Pulmonary artery endothelial cell (primary cell): ENCODE measurements around the gene TBC1D4. TPM values are rescaled to one million over a fixed set of nuclear protein-coding genes. Genes with fewer than 3 reads are reported as not detected.

Experiments used
- DNase-seq: peaks from one replicate; pipeline ENCODE4 v3.0.0-alpha.2; 2011; ENCODE audit warnings: low read depth, low spot score
- total RNA-seq: library from RNA; depleted of rRNA; stranded (reverse); fragments of >200 nt; gene quantifications from 2 replicates; pipeline ENCODE4 v1.2.3, GENCODE V29; 2014

TBC1D4 gene
- total RNA-seq, 1 donor from 2014 or later, result 55.6 TPM

GRCh38 chr13:75418186-75418843 is 63.7 kb downstream of the TBC1D4 start:
- DNase-seq, result no peak

- DNase-seq, result no peak
These were observed 64.3 kb downstream of the TBC1D4 start for GRCh38 chr13:75417656-75418055.

GRCh38 chr13:75417012-75417384 is 65.0 kb downstream of the TBC1D4 start:
- DNase-seq, result no peak

GRCh38 chr13:75416327-75417011 is 65.5 kb downstream of the TBC1D4 start:
- DNase-seq, result no peak

GRCh38 chr13:75415694-75416093 is 66.3 kb downstream of the TBC1D4 start:
- no peak for DNase-seq

GRCh38 chr13:75415171-75415570 is 66.8 kb downstream of the TBC1D4 start:
- DNase-seq, result no peak

GRCh38 chr13:75414036-75414827 is 67.7 kb downstream of the TBC1D4 start:
- DNase-seq, result no peak

GRCh38 chr13:75411924-75412537 is 69.9 kb downstream of the TBC1D4 start:
- no peak for DNase-seq

GRCh38 chr13:75410207-75410606 is 71.8 kb downstream of the TBC1D4 start:
- DNase-seq, result no peak

- DNase-seq, result no peak
These were observed 74.0 kb downstream of the TBC1D4 start for GRCh38 chr13:75407998-75408397.

GRCh38 chr13:75407473-75407872 is 74.5 kb downstream of the TBC1D4 start:
- no peak for DNase-seq

GRCh38 chr13:75405976-75406703 is 75.8 kb downstream of the TBC1D4 start:
- DNase-seq, result no peak

GRCh38 chr13:75404726-75405125 is 77.2 kb downstream of the TBC1D4 start:
- no peak for DNase-seq

- no peak for DNase-seq
These were observed 79.2 kb downstream of the TBC1D4 start for GRCh38 chr13:75402787-75403186.

- no peak for DNase-seq
These were observed 81.2 kb downstream of the TBC1D4 start for GRCh38 chr13:75400775-75401174.

GRCh38 chr13:75399879-75400217 is 82.1 kb downstream of the TBC1D4 start:
- DNase-seq, result no peak

- no peak for DNase-seq
These were observed 82.6 kb downstream of the TBC1D4 start for GRCh38 chr13:75399168-75399878.

- no peak for DNase-seq
These were observed 83.9 kb downstream of the TBC1D4 start for GRCh38 chr13:75398072-75398471.

- DNase-seq, result no peak
These were observed 86.1 kb downstream of the TBC1D4 start for GRCh38 chr13:75395901-75396300.

GRCh38 chr13:75395066-75395465 is 86.9 kb downstream of the TBC1D4 start:
- DNase-seq, result no peak
